Hepatocyte (in vitro differentiated cells): ENCODE measurements around the gene TBC1D5. TPM values are rescaled to one million over a fixed set of nuclear protein-coding genes. Genes with fewer than 3 reads are reported as not detected.

Experiments used
- DNase-seq: peaks from one replicate; pipeline ENCODE4 v3.0.0-alpha.2; 2016; ENCODE audit warnings: low spot score
- H2AFZ ChIP-seq: fragments of 200-600 bp; sonication (generic); 2 replicates; pipeline ENCODE4 v1.6.0; 2016; ENCODE audit warnings: antibody characterized with exemption, mild to moderate bottlenecking
- H3K27ac ChIP-seq: fragments of 200-600 bp; sonication (generic); 2 replicates; pipeline ENCODE4 v1.5.1; 2016; ENCODE audit warnings: mild to moderate bottlenecking
- H3K27me3 ChIP-seq: fragments of 200-600 bp; sonication (generic); 2 replicates; pipeline ENCODE4 v1.6.1; 2016
- H3K36me3 ChIP-seq: fragments of 200-600 bp; sonication (generic); replicated peaks from 2 replicates; pipeline ENCODE4 v1.5.1; 2016; ENCODE audit warnings: low read depth; ENCODE audit not compliant: insufficient read depth
- H3K4me1 ChIP-seq: fragments of 200-600 bp; sonication (generic); 2 replicates; pipeline ENCODE4 v1.5.1; 2016; ENCODE audit warnings: mild to moderate bottlenecking, moderate library complexity; ENCODE audit not compliant: insufficient read depth
- H3K4me2 ChIP-seq: fragments of 200-600 bp; sonication (generic); 2 replicates; pipeline ENCODE4 v1.6.0; 2016
- H3K4me3 ChIP-seq: fragments of 200-600 bp; sonication (generic); 2 replicates; pipeline ENCODE4 v1.5.1; 2016; ENCODE audit warnings: mild to moderate bottlenecking
- H3K79me2 ChIP-seq: fragments of 200-600 bp; sonication (generic); 2 replicates; pipeline ENCODE4 v1.6.0; 2017; ENCODE audit warnings: mild to moderate bottlenecking
- H3K9me2 ChIP-seq: fragments of 200-600 bp; sonication (generic); replicated peaks from 2 replicates; pipeline ENCODE4 v1.6.0; 2017; ENCODE audit warnings: mild to moderate bottlenecking; ENCODE audit not compliant: insufficient read depth
- H3K9me3 ChIP-seq: fragments of 200-600 bp; sonication (generic); 2 replicates; pipeline ENCODE4 v1.5.1; 2016; ENCODE audit warnings: low read depth, mild to moderate bottlenecking
- H4K20me1 ChIP-seq: fragments of 200-600 bp; sonication (generic); 2 replicates; pipeline ENCODE4 v1.6.0; 2016; ENCODE audit warnings: mild to moderate bottlenecking; ENCODE audit not compliant: insufficient read depth, poor library complexity, severe bottlenecking
- EZH2 ChIP-seq: fragments of 200-600 bp; sonication (generic); IDR thresholded peaks from 2 replicates; pipeline ENCODE4 v1.6.1; 2016; ENCODE audit warnings: antibody characterized with exemption, mild to moderate bottlenecking, borderline replicate concordance
- EZH2phosphoT487 ChIP-seq: fragments of 200-600 bp; sonication (generic); IDR thresholded peaks from one replicate; pipeline ENCODE4 v1.6.1; 2018; ENCODE audit warnings: antibody characterized with exemption, mild to moderate bottlenecking, low read depth, moderate library complexity; ENCODE audit not compliant: unreplicated experiment, severe bottlenecking
- WGBS: methylation state at CpG from one replicate; pipeline ENCODE4 v1.1.6; 2016; ENCODE audit warnings: low lambda C conversion rate; ENCODE audit errors: missing lambda C conversion rate; 5-methylcytosine and 5-hydroxymethylcytosine counted together
- polyA plus RNA-seq: library from polyadenylated mRNA; unstranded; fragments of >200 nt; fragmentation: Nextera tagmentation; extraction: Ambion mirVana; gene quantifications from 2 replicates; pipeline ENCODE4 v1.2.1, GENCODE V29; 2016
- total RNA-seq: library from RNA; depleted of rRNA; stranded (reverse); fragments of >200 nt; gene quantifications from 2 replicates; pipeline ENCODE4 v1.2.3, GENCODE V29; 2014
- TF ChIP-seq, protein P1 (sequence below): fragments of 200-600 bp; sonication (generic); IDR thresholded peaks from 2 replicates; pipeline ENCODE4 v1.5.1; 2016; ENCODE audit warnings: antibody characterized with exemption, mild to moderate bottlenecking; ENCODE audit not compliant: poor library complexity

Gene TBC1D5
- total and polyA plus RNA-seq, 2 experiments from 2014 or later: 17.0 to 64.2 TPM

DNA sequence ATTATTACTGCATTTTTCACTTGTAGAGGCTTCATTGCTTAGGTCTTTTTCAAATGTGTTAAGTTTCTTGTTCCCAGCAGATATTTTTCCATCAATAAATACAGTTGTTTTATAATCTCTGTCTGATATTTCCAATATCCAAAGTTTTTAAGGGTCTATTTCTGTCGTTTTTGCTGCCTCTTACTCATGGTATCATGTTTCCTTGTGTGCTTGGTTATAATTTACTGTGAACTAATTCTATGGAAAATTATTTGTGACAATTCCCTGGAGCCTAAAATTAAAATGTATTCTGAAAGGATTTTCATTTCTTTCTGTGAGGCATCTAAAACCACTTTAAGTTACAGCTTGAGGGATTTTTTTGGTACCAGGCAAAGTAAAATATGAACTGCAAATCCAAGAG is 17.5 kb downstream of the TBC1D5 start:
- H3K9me3 ChIP-seq: no peaks in the 10 kb centered on the region
- no peaks in the 10 kb centered on the region for H3K9me2 ChIP-seq
- no peaks in the 10 kb centered on the region for H3K36me3 ChIP-seq
- H3K27me3 ChIP-seq: no peaks in the 10 kb centered on the region
- peaks cover 43% of the 10 kb centered on the region for H3K79me2 ChIP-seq
- TF ChIP-seq EZH2phosphoT487: no peak
- no peak overlapping the region for H3K4me2 ChIP-seq
- no peak overlapping the region for H2AFZ ChIP-seq
- 97% methylated on average over 1 of the region's 1 CpG for WGBS
- H3K4me1 ChIP-seq: no peaks in the 10 kb centered on the region
- H4K20me1 ChIP-seq: no peaks in the 10 kb centered on the region
- H3K4me3 ChIP-seq: no peak overlapping the region
- H3K27ac ChIP-seq: no peak overlapping the region
- no peak for DNase-seq

- Histone ChIP-seq H3K36me3 (no peaks in the 10 kb centered on the region), H3K9me2 (no peaks in the 10 kb centered on the region), H3K4me1 (no peaks in the 10 kb centered on the region), H4K20me1 (no peaks in the 10 kb centered on the region), H3K9me3 (no peaks in the 10 kb centered on the region), H2AFZ (no peak overlapping the region), H3K79me2 (peaks cover 46% of the 10 kb centered on the region), H3K4me2 (no peak overlapping the region), H3K27ac (no peak overlapping the region), H3K4me3 (no peak overlapping the region), H3K27me3 (no peaks in the 10 kb centered on the region)
- DNase-seq: no peak
- TF ChIP-seq, protein P1, sequence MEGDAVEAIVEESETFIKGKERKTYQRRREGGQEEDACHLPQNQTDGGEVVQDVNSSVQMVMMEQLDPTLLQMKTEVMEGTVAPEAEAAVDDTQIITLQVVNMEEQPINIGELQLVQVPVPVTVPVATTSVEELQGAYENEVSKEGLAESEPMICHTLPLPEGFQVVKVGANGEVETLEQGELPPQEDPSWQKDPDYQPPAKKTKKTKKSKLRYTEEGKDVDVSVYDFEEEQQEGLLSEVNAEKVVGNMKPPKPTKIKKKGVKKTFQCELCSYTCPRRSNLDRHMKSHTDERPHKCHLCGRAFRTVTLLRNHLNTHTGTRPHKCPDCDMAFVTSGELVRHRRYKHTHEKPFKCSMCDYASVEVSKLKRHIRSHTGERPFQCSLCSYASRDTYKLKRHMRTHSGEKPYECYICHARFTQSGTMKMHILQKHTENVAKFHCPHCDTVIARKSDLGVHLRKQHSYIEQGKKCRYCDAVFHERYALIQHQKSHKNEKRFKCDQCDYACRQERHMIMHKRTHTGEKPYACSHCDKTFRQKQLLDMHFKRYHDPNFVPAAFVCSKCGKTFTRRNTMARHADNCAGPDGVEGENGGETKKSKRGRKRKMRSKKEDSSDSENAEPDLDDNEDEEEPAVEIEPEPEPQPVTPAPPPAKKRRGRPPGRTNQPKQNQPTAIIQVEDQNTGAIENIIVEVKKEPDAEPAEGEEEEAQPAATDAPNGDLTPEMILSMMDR: no peak
- TF ChIP-seq EZH2: no peak
- TF ChIP-seq EZH2phosphoT487: no peak
- 98% methylated on average over 3 of the region's 3 CpGs for WGBS
Measured at GRCh38 chr3:17724122-17724521, 18.3 kb downstream of the TBC1D5 start.

GRCh38 chr3:17717411-17717810 is 25.0 kb downstream of the TBC1D5 start:
- no peak for TF ChIP-seq EZH2phosphoT487
- no peak for TF ChIP-seq EZH2
- TF ChIP-seq, protein P1: no peak
- no peaks in the 10 kb centered on the region for H3K4me1 ChIP-seq
- no peaks in the 10 kb centered on the region for H3K9me2 ChIP-seq
- H3K27ac ChIP-seq: no peak overlapping the region
- no peak overlapping the region for H3K4me2 ChIP-seq
- H3K9me3 ChIP-seq: no peaks in the 10 kb centered on the region
- H3K4me3 ChIP-seq: no peak overlapping the region
- no peak for DNase-seq
- H3K79me2 ChIP-seq: peaks cover 52% of the 10 kb centered on the region
- no peaks in the 10 kb centered on the region for H4K20me1 ChIP-seq
- H3K27me3 ChIP-seq: no peaks in the 10 kb centered on the region
- no peaks in the 10 kb centered on the region for H3K36me3 ChIP-seq
- no peak overlapping the region for H2AFZ ChIP-seq

GRCh38 chr3:17714473-17714872 is 28.0 kb downstream of the TBC1D5 start:
- Histone ChIP-seq H3K36me3 (no peaks in the 10 kb centered on the region), H3K27ac (no peak overlapping the region), H3K4me3 (no peak overlapping the region), H3K4me1 (no peaks in the 10 kb centered on the region), H3K9me2 (no peaks in the 10 kb centered on the region), H3K27me3 (no peaks in the 10 kb centered on the region), H4K20me1 (no peaks in the 10 kb centered on the region), H2AFZ (no peak overlapping the region), H3K4me2 (no peak overlapping the region), H3K79me2 (peaks cover 43% of the 10 kb centered on the region), H3K9me3 (no peaks in the 10 kb centered on the region)
- no peak for DNase-seq
- TF ChIP-seq, protein P1: no peak
- TF ChIP-seq EZH2 (no peak), EZH2phosphoT487 (no peak)
- WGBS: 98% methylated on average over 2 of the region's 2 CpGs
